Suprapubic skin (tissue), 4 donors: ENCODE results near the gene ZBTB20. TPM values are rescaled to one million over a fixed set of nuclear protein-coding genes. Genes with fewer than 3 reads are reported as not detected.

Source experiments
- DNase-seq, 2 donors: peaks; one replicate each; pipeline ENCODE4 v3.0.0-alpha.2; 2019; ENCODE audit warnings: low spot score in 2 of 2
- H3K27ac ChIP-seq: fragments of 200-600 bp; sonication (generic); one replicate; pipeline ENCODE4 v1.5.1; 2019
- H3K27me3 ChIP-seq: fragments of 200-600 bp; sonication (generic); one replicate; pipeline ENCODE4 v1.5.1; 2019
- H3K36me3 ChIP-seq: fragments of 200-600 bp; sonication (generic); one replicate; pipeline ENCODE4 v1.5.1; 2019
- H3K4me1 ChIP-seq: fragments of 200-600 bp; sonication (generic); one replicate; pipeline ENCODE4 v1.5.1; 2019
- H3K4me3 ChIP-seq: fragments of 200-600 bp; sonication (generic); one replicate; pipeline ENCODE4 v1.5.1; 2019; ENCODE audit warnings: mild to moderate bottlenecking
- H3K9me3 ChIP-seq: fragments of 200-600 bp; sonication (generic); one replicate; pipeline ENCODE4 v1.5.1; 2019
- EP300 ChIP-seq: sonication (generic); formaldehyde crosslinking; IDR thresholded peaks from one replicate; pipeline ENCODE4 v1.6.1; 2017; ENCODE audit warnings: antibody characterized with exemption
- POLR2A ChIP-seq, 2 donors: fragments of 450-650 bp; IDR thresholded peaks; one replicate each; pipeline ENCODE4 v1.6.1; 2017; ENCODE audit warnings: antibody characterized with exemption in 2 of 2, mild to moderate bottlenecking in 2 of 2, moderate library complexity in 2 of 2
- POLR2AphosphoS5 ChIP-seq, 3 donors: sonication (generic); formaldehyde crosslinking; IDR thresholded peaks; one replicate each; pipeline ENCODE4 v1.6.1; 2017; ENCODE audit warnings: antibody characterized with exemption in 3 of 3
- WGBS: methylation state at CpG from one replicate; pipeline ENCODE4 v1.1.5; 2018; 5-methylcytosine and 5-hydroxymethylcytosine counted together
- total RNA-seq, 4 donors: library from RNA; depleted of rRNA; stranded (reverse); fragments of >200 nt; gene quantifications; one replicate each; pipeline ENCODE4 v1.1.0, GENCODE V29; 2016
- TF ChIP-seq, protein P1 (sequence below), 2 donors: fragments of 200-600 bp in 1 of 2; fragments of 450-650 bp in 1 of 2; sonication (generic) in 1 of 2; IDR thresholded peaks; one replicate each; pipeline ENCODE4 v1.5.1; 2016 to 2019; ENCODE audit warnings: antibody characterized with exemption in 2 of 2, mild to moderate bottlenecking in 1 of 2, moderate library complexity in 1 of 2

The ZBTB20 gene
- total RNA-seq, 4 donors from 2014 or later = 23.6 to 77.2 (median 39.4) TPM

DNA sequence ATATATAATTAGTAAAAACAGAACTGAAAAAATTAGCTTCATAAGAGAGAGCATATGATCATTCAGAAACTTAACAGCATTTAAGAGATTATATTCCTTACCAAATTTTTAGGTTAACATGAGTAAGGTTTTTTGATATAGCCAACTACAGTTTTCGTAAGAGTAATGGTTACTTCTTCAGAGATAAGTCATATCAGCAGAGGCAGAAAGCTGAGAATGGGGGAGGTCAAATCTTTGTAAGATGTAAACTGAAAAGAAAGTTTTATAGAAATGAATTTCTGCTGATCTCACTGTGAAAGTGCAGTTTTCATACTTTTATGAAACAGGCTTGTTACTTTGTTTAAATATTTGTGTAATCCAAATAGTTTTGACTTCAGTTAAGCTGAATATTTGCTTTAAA, 193.3 kb downstream of the ZBTB20 start:
- Histone ChIP-seq H3K36me3 (peaks cover 9% of the 10 kb centered on the region), H3K4me3 (no peak overlapping the region), H3K27ac (no peak overlapping the region), H3K27me3 (no peaks in the 10 kb centered on the region), H3K9me3 (peaks cover 24% of the 10 kb centered on the region), H3K4me1 (no peaks in the 10 kb centered on the region)
- TF ChIP-seq EP300 (no peak), POLR2AphosphoS5 (IDR thresholded peaks at IDR 0.05) (no peak), POLR2A (IDR thresholded peaks at IDR 0.05) (no peak)
- TF ChIP-seq, protein P1, sequence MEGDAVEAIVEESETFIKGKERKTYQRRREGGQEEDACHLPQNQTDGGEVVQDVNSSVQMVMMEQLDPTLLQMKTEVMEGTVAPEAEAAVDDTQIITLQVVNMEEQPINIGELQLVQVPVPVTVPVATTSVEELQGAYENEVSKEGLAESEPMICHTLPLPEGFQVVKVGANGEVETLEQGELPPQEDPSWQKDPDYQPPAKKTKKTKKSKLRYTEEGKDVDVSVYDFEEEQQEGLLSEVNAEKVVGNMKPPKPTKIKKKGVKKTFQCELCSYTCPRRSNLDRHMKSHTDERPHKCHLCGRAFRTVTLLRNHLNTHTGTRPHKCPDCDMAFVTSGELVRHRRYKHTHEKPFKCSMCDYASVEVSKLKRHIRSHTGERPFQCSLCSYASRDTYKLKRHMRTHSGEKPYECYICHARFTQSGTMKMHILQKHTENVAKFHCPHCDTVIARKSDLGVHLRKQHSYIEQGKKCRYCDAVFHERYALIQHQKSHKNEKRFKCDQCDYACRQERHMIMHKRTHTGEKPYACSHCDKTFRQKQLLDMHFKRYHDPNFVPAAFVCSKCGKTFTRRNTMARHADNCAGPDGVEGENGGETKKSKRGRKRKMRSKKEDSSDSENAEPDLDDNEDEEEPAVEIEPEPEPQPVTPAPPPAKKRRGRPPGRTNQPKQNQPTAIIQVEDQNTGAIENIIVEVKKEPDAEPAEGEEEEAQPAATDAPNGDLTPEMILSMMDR (IDR thresholded peaks at IDR 0.05) = no peak
- DNase-seq = no peak
- WGBS = 96% methylated on average over 1 of the region's 1 CpG

DNA sequence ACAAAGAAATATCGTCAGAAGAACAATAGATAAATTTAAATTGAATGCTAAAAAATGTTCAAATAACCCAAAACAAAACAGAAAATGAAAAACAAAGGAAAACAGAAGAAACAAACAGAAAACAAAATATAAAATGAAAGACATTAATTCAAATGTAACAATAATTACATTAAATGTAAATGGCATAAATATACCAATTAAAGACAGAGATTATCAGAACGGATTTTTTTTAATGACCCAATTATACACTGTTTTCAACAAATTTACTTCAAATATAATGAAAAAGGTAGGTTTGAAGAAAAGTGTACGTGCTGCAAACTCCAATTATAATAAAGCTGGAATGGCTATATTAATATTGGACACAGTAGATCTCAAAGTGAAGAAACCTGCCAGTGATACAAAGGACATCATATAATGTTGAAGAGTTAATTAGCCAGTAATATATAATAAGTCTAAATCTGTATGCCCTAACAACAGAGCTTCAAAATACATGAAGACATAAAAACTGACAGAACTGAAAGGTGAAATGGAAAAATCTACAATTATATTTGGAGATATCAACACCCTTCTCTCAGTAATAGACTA, 193.8 kb downstream of the ZBTB20 start:
- WGBS = 67% methylated on average over 3 of the region's 3 CpGs

DNA sequence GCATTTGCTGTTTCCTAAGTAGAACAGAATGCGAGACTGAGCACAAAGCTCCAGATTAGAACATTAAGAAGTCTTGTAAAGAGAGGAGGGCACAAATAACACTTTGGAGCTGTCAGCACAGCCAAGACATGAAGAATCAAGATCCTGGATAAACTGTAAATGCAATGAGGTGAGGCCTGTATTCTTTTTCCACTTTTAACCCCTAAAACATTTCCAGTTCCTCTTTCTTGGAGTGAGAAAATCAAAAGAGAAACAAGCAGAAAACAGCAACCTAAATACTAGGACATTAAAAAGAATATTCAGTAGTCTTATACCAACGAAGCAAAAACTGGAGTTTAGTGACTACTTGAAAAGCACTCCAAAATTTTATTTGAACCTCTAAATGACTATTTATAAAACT, 204.3 kb downstream of the ZBTB20 start:
- no peaks in the 10 kb centered on the region for H3K27me3 ChIP-seq
- no peak overlapping the region for H3K27ac ChIP-seq
- DNase-seq = no peak
- no peak overlapping the region for H3K4me3 ChIP-seq
- no peaks in the 10 kb centered on the region for H3K36me3 ChIP-seq
- 95% methylated on average over 2 of the region's 2 CpGs for WGBS
- no peaks in the 10 kb centered on the region for H3K9me3 ChIP-seq
- TF ChIP-seq POLR2A (IDR thresholded peaks at IDR 0.05) (no peak), EP300 (no peak), POLR2AphosphoS5 (IDR thresholded peaks at IDR 0.05) (no peak)
- TF ChIP-seq, protein P1 (IDR thresholded peaks at IDR 0.05) = no peak
- H3K4me1 ChIP-seq = no peaks in the 10 kb centered on the region

More for the DNA sequence above, 193.8 kb downstream of the ZBTB20 start:
- no peak for TF ChIP-seq POLR2A (IDR thresholded peaks at IDR 0.05)
- Histone ChIP-seq H3K9me3 (peaks cover 24% of the 10 kb centered on the region), H3K36me3 (peaks cover 9% of the 10 kb centered on the region), H3K27me3 (no peaks in the 10 kb centered on the region), H3K4me1 (no peaks in the 10 kb centered on the region), H3K27ac (no peak overlapping the region), H3K4me3 (no peak overlapping the region)
- no peak for DNase-seq

DNA sequence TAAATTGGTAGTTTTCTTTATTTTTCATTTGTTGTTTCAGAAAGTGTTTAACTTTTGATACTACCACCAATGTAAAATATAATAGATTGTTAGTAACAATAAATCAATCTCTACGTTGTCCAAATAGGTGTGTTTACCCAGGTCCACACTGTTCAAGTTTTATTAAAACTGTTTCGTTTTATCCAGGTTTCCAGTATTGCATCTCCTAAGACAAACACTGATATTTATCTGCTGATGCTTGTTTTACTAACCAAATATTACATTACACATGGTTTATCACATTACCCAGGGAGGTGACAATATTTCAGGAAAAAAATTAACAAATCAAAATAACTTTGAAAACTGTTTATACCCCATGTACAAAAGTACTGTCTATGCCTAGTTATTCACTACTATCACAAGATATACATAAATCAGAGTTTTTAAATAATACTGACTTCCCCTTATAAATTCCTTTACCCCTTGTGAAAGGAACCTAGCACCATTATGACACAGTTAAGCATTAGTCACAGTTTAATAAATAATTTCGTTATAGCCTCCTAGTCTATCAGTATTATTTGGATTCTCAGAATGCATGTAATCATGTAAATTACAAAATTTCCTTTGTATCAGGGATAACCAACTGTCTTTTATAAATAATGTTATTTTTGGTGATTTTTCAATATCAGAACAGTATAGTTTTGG, 205.3 kb downstream of the ZBTB20 start:
- no peaks in the 10 kb centered on the region for H3K36me3 ChIP-seq
- no peak overlapping the region for H3K4me3 ChIP-seq
- H3K27ac ChIP-seq = no peak overlapping the region
- no peaks in the 10 kb centered on the region for H3K9me3 ChIP-seq
- no peaks in the 10 kb centered on the region for H3K4me1 ChIP-seq
- 95% methylated on average over 3 of the region's 3 CpGs for WGBS
- no peak for DNase-seq
- no peak for TF ChIP-seq EP300
- TF ChIP-seq, protein P1 (IDR thresholded peaks at IDR 0.05) = no peak
- TF ChIP-seq POLR2A (IDR thresholded peaks at IDR 0.05) = no peak
- no peak for TF ChIP-seq POLR2AphosphoS5 (IDR thresholded peaks at IDR 0.05)
- H3K27me3 ChIP-seq = no peaks in the 10 kb centered on the region

DNA sequence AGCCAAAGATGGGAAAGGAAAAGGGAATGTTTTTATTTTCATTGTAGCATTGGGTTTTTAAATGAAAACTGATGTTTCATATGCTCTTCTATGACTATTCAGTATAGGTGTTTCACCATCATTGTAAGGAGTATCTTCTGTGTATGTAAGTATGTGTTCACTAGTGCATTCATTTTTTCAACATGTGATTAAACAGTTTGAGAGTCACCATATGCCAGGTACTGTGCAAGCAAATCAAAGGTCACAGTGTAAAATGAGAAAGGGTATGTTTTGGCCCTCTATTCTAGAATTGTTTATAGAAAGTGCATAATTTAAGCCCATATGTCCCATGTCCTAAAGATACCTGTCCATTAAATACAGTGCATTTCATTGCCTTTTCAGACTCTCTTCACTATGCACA, 207.2 kb downstream of the ZBTB20 start:
- Histone ChIP-seq H3K4me3 (no peak overlapping the region), H3K27me3 (no peaks in the 10 kb centered on the region), H3K36me3 (no peaks in the 10 kb centered on the region), H3K27ac (no peak overlapping the region), H3K9me3 (no peaks in the 10 kb centered on the region), H3K4me1 (no peaks in the 10 kb centered on the region)
- no peak for DNase-seq
- TF ChIP-seq POLR2A (IDR thresholded peaks at IDR 0.05) = no peak
- no peak for TF ChIP-seq EP300
- TF ChIP-seq POLR2AphosphoS5 (IDR thresholded peaks at IDR 0.05) = no peak
- TF ChIP-seq, protein P1 (IDR thresholded peaks at IDR 0.05) = no peak
